Mesenteric fat pad (tissue), 1 donor: ENCODE measurements around the gene SS18L1. TPM values are rescaled to one million over a fixed set of nuclear protein-coding genes. Genes with fewer than 3 reads are reported as not detected.

Experiments used
- DNase-seq: peaks from one replicate; pipeline ENCODE4 v3.0.0-alpha.2; 2020; ENCODE audit warnings: low spot score
- total RNA-seq: library from RNA; stranded (reverse); fragmentation: NEBNext Ultra II Directional; extraction: Animal tissue kit (Norgen Biotek cat#: 25700); gene quantifications from one replicate; pipeline ENCODE4 v1.2.1, GENCODE V29; 2021
- donor health status: DM: yes; HTN: yes; CAD: no.

Gene SS18L1
- total RNA-seq, 1 donor from 2014 or later = 9.0 TPM

GRCh38 chr20:62168890-62169435 lies 25.4 kb downstream of the SS18L1 start:
- no peak for DNase-seq

- DNase-seq = no peak
Observed at GRCh38 chr20:62170536-62170935, 27.0 kb downstream of the SS18L1 start.

GRCh38 chr20:62171245-62171644 lies 27.7 kb downstream of the SS18L1 start:
- no peak for DNase-seq

- DNase-seq = no peak
Observed at GRCh38 chr20:62172666-62173065, 29.1 kb downstream of the SS18L1 start.

- DNase-seq = no peak
Observed at GRCh38 chr20:62174021-62174804, 30.6 kb downstream of the SS18L1 start.

- no peak for DNase-seq
Observed at GRCh38 chr20:62174870-62175624, 31.5 kb downstream of the SS18L1 start.

GRCh38 chr20:62175711-62176110 lies 32.1 kb downstream of the SS18L1 start:
- no peak for DNase-seq

GRCh38 chr20:62176866-62177265 lies 33.3 kb downstream of the SS18L1 start:
- no peak for DNase-seq

- DNase-seq = no peak
Observed at GRCh38 chr20:62177307-62177706, 33.7 kb downstream of the SS18L1 start.

GRCh38 chr20:62178316-62179161 lies 35.0 kb downstream of the SS18L1 start:
- no peak for DNase-seq

- no peak for DNase-seq
Observed at GRCh38 chr20:62179162-62179504, 35.6 kb downstream of the SS18L1 start.

GRCh38 chr20:62181808-62182207 lies 38.2 kb downstream of the SS18L1 start:
- DNase-seq = no peak

- DNase-seq = peak; percentile 99
Observed at GRCh38 chr20:62182469-62183425, 39.2 kb downstream of the SS18L1 start, which contains the start of gene MTG2. Gene MTG2 (plus strand): TSS chr20:62183028. CDS start chr20:62193421, 10,393 bp downstream.

- no peak for DNase-seq
Observed at GRCh38 chr20:62183426-62184142, 40.0 kb downstream of the SS18L1 start.

- no peak for DNase-seq
Observed at GRCh38 chr20:62186096-62186426, 42.5 kb downstream of the SS18L1 start.

- no peak for DNase-seq
Observed at GRCh38 chr20:62186887-62187866, 43.6 kb downstream of the SS18L1 start.

- DNase-seq = no peak
Observed at GRCh38 chr20:62190639-62191411, 47.3 kb downstream of the SS18L1 start.
